Peyer's patch (tissue), 4 donors: ENCODE data around the gene SEPTIN10. TPM values are rescaled to one million over a fixed set of nuclear protein-coding genes. Genes with fewer than 3 reads are reported as not detected.

Source experiments
- DNase-seq, 3 donors: peaks; one replicate each; pipeline ENCODE4 v3.0.0-alpha.2; 2017 to 2019
- H3K27ac ChIP-seq, 4 donors: fragments of 200-600 bp; sonication (generic); one replicate each; pipeline ENCODE4 v1.5.1; 2016 to 2019
- H3K27me3 ChIP-seq, 2 donors: fragments of 200-600 bp; sonication (generic); one replicate each; pipeline ENCODE4 v1.5.1; 2019
- H3K36me3 ChIP-seq, 3 donors: fragments of 200-600 bp; sonication (generic); one replicate each; pipeline ENCODE4 v1.5.1; 2016 to 2019
- H3K4me1 ChIP-seq, 4 donors: fragments of 200-600 bp; sonication (generic); one replicate each; pipeline ENCODE4 v1.5.1; 2016 to 2019
- H3K4me3 ChIP-seq, 4 donors: fragments of 200-600 bp; sonication (generic); 1 replicate in 3 of 4; 2 replicates in 1 of 4; pipeline ENCODE4 v1.5.1; 2016 to 2019; ENCODE audit warnings: mild to moderate bottlenecking in 1 of 4
- H3K9me3 ChIP-seq, 4 donors: fragments of 200-600 bp; sonication (generic); one replicate each; pipeline ENCODE4 v1.5.1; 2016 to 2019; ENCODE audit warnings: mild to moderate bottlenecking in 1 of 4
- CTCF ChIP-seq, 6 experiments: fragments of 450-650 bp in 4 of 6; fragments of 200-600 bp in 2 of 6; sonication (generic) in 1 of 6; IDR thresholded peaks; one replicate each; pipeline ENCODE4 v1.5.1; 2017 to 2019; ENCODE audit warnings: antibody characterized with exemption in 6 of 6, mild to moderate bottlenecking in 3 of 6, moderate library complexity in 1 of 6
- POLR2A ChIP-seq, 2 donors: fragments of 450-650 bp; IDR thresholded peaks; one replicate each; pipeline ENCODE4 v1.5.1; 2017; ENCODE audit warnings: antibody characterized with exemption in 2 of 2, mild to moderate bottlenecking in 2 of 2, moderate library complexity in 2 of 2
- total RNA-seq, 4 donors: library from RNA; depleted of rRNA; stranded (reverse); fragments of >200 nt; gene quantifications; one replicate each; pipeline ENCODE4 v1.1.0, GENCODE V29; 2016

Gene SEPTIN10
- total RNA-seq, 4 donors from 2014 or later, result 22.3 to 55.2 (median 53.1) TPM

GRCh38 chr2:109493176-109493935, 120.4 kb downstream of the SEPTIN10 start:
- DNase-seq, result no peak
- Histone ChIP-seq H3K36me3 (no peaks in the 10 kb centered on the region), H3K4me3 (no peak overlapping the region), H3K9me3 (no peaks in the 10 kb centered on the region), H3K27me3 (no peaks in the 10 kb centered on the region), H3K4me1 (peaks cover 0 to 7% (median 0%) of the 10 kb centered on the region in 4 donors), H3K27ac (no peak overlapping the region)
- no peak for TF ChIP-seq CTCF (IDR thresholded peaks at IDR 0.05)
- TF ChIP-seq POLR2A (IDR thresholded peaks at IDR 0.05), result no peak

Other genes with a start within 250 kb of the SEPTIN10 start
- gene SOWAHC, start 398 bp upstream of the SEPTIN10 start, total RNA-seq, result 10 to 100 TPM in 3 of 4 donors, 1 to 10 TPM in 1; 8.3 to 24.2 (median 17.2) TPM
- gene RGPD5, start 180.3 kb upstream of the SEPTIN10 start, total RNA-seq, result 10 to 100 TPM; 23.1 to 50.1 (median 32.7) TPM